Activated T-cell treated with anti-CD3 and anti-CD28 coated beads for 1 hour (primary cell): ENCODE data around the gene GOLGA8H.
"Not testable (repeated sequence)": the region's sequence is repeated elsewhere in the genome, so short reads cannot be mapped to it uniquely, and the experiment has no call there.

Experiments
- DNase-seq: peaks from one replicate; pipeline ENCODE4 v3.0.0-alpha.2; 2020; ENCODE audit warnings: low read depth

GOLGA8H gene

DNA sequence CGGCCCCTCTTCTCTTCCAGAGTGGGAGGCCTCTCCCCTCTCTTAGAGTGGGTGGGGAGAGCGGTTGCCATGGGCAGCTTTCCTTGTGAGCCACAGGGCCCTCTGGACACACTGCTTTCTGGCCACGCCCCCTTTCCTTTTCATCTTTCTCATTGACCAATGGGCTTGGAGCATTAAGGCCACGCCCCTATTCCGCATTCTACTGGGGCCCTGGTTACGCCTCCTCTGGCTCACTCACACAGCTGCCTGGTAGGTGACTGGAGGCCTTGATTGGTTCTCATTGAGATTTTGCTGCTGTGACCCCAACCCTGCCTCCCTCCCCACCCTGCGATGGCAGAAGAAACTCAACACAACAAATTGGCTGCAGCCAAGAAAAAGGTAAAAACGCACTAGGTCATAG lies at the start of gene GOLGA8H:
Gene GOLGA8H, plus strand, starts transcription at position 233 of the 400 bp plus-strand sequence. Its CDS starts 98 bp downstream, at position 331.
- not testable (repeated sequence) for DNase-seq

DNA sequence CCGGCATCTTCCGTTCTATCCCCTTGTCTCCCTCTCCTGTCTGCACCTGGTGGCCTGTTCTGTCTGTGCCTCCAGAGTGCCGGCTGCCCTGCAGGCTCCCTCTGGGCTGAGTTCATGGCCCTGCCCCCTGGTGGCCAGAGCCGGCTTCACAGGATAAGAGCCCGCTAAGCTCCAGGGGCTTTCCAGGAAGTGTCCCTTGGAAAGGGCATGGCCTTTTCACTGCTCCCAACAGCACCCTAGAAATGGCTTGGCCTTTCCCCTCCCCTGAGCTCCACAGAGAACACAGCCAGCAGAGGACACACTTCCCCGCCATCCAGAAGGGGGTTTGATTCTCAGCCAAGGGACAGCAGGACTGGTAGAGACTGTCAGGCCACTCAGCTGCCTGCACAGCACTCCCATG lies 36.9 kb upstream of the GOLGA8H start:
- not testable (repeated sequence) for DNase-seq

DNA sequence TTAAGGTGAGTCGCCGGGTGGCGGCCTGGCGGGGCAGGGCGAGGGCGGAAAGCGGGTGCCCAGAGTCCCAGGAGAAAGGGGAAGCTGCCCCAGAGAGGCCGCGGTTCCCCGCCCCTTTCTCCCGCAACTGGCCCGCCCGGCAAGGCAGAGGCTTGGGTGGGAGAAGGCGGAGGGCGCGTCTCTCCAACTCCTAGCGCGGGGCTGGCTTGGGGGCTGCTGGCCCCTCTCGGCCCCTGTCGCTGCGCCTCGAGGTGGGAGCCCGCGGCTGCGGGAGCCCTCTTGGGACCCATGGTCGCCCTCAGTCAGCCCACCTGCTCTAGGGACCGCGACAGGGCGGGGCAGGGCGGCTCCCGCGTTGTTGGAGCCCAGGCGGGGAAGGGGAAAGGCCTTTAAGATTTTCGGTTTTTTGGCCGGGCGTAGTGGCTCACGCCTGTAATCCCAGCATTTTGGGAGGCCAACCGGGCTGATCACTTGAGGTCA lies 30.8 kb upstream of the GOLGA8H start:
- not testable (repeated sequence) for DNase-seq

GRCh38 chr15:30579394-30579970 lies 24.3 kb upstream of the GOLGA8H start:
- DNase-seq, result not testable (repeated sequence)

GRCh38 chr15:30580716-30581115 lies 23.1 kb upstream of the GOLGA8H start:
- DNase-seq, result not testable (repeated sequence)

DNA sequence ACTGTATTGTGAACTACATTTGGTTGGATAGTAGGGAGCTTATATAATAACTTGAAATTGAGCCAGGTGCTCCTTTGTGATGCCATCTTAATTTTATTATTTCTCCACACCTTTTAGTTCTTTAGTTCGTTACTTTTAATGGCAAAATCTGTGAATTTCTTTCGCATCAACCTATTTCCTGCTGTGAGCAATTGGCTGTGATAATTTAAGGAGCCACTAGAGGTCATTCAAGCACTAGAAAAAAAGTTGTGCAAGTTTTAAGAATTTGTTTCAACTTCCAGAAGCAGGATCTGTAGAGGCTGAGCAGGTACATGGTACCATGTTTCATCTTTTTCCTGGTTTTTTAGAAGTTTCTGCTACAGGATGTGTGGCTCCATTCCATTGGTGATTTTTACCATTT lies 4.9 kb upstream of the GOLGA8H start:
- not testable (repeated sequence) for DNase-seq

DNA sequence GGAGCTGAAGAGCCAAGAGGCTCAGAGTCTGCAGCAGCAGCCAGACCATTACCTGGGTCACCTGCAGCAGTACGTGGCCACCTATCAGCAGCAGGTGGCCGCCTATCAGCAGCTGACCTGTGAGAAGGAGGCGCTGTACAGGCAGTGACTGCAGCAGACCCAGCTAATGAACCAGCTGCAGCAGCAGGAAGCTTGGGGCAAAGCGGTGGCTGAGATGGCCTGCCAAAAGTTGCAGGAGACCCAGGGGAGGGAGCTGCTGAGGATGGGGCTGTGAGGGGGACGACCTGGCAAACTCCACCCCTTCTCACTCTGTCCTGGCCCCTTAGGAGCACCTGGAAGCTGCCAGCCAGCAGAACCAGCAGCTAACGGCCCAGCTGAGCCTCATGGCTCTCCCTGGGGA lies 8.4 kb downstream of the GOLGA8H start:
- DNase-seq, result not testable (repeated sequence)

DNA sequence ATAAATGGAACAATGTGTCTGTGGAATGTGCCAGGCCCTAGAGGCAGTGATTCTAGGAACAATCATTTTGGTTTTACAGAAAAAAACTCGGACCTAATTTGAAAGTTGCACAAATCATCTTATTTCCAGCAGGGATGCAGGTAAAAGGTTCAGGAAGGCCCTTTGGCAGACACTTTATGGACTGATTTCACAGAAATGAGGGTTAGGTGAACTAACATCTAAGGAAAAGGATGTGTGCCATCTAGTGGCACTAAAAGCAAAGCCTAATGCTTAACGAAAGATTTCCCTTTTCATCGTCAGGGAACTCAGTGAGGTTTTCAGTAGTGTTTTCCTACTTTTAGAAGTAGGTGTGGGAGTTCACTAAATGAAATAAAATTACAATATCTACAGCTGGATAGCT lies 17.5 kb downstream of the GOLGA8H start:
- not testable (repeated sequence) for DNase-seq

GRCh38 chr15:30625436-30626193 lies 21.8 kb downstream of the GOLGA8H start, which contains the start of gene ARHGAP11B:
Gene ARHGAP11B, plus strand, starts transcription at chr15:30626128.
- peak; percentile 90 for DNase-seq

GRCh38 chr15:30626194-30626565 lies 22.4 kb downstream of the GOLGA8H start:
- DNase-seq, result not testable (repeated sequence)

- not testable (repeated sequence) for DNase-seq
Measured at GRCh38 chr15:30626632-30627031, 22.8 kb downstream of the GOLGA8H start.

DNA sequence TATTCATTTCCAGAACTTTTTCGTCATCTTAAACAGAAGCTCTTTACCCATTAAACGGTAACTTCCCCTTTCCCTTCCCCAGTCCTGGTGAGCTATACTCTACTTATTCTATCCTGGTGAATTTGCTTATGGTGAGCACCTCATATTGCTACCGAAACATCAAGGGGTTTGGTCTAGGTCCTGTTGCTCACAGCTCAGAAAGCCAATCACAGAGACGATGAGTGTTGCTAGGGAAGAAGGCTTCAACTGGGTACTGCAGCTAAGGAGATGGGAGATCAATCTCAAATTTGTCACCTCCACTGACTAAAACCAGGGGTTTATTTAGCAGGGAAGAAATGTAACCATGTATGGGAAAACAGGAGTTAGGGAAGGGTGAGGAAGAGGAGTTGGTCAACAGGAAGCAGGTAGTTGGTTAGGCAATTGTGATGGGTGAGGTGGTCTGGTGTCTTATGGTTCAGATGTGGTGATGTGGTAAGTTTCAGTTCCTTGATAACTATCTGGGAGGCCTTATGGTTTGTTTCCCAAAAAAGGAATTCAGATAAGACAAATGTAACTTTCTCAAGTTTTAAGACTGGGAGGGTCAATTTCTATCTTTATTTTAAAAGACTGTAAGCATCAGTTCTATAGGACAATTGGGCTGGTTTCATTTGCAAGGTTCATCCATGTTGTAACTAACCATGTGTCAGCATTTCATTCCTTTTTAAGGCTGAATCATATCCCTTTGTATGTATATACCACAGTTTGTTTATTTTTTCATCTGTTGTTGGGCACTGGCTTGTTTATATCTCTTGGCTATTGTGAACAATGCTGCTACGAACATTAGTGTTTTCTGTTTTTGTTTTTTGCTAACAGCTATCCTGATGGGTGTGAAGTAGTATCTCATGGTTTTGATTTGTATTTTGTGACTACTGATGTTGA lies 46.4 kb downstream of the GOLGA8H start:
- no peak for DNase-seq

DNA sequence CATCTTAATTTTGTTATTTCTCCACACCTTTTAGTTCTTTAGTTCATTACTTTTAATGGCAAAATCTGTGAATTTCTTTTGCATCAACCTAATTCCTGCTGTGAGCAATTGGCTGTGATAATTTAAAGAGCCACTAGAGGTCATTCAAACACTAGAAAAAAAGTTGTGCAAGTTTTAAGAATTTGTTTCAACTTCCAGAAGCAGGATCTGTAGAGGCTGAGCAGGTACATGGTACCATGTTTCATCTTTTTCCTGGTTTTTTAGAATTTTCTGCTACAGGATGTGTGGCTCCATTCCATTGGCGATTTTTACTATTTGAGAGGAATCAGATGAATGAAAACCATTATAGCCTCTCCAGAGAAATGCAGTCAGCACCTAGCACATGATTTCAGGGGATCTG lies 57.3 kb downstream of the GOLGA8H start:
- not testable (repeated sequence) for DNase-seq
